ACC112 (cell line): ENCODE measurements around the gene ANKS1B.
"Not testable (repeated sequence)": the region's sequence is repeated elsewhere in the genome, so short reads cannot be mapped to it uniquely, and the experiment has no call there.

ENCODE experiments used
- H2AFZ ChIP-seq: fragments of 200-600 bp; sonication (generic); one replicate; pipeline ENCODE4 v1.6.0; 2017; ENCODE audit warnings: antibody characterized with exemption, low read length; ENCODE audit not compliant: unreplicated experiment
- H3K27ac ChIP-seq: fragments of 200-600 bp; sonication (generic); 2 replicates; pipeline ENCODE4 v1.5.1; 2014; ENCODE audit warnings: low read depth, mild to moderate bottlenecking, antibody characterized with exemption, low read length, moderate library complexity
- H3K27me3 ChIP-seq: fragments of 200-600 bp; sonication (generic); 2 replicates; pipeline ENCODE4 v1.6.1; 2014; ENCODE audit warnings: mild to moderate bottlenecking, antibody characterized with exemption, low read length, moderate library complexity, mixed read lengths; ENCODE audit not compliant: insufficient read depth
- H3K36me3 ChIP-seq: fragments of 200-600 bp; sonication (generic); 2 replicates; pipeline ENCODE4 v1.6.1; 2016; ENCODE audit warnings: mild to moderate bottlenecking, antibody characterized with exemption, low read length, moderate library complexity, mixed read lengths; ENCODE audit not compliant: insufficient read depth
- H3K4me1 ChIP-seq: fragments of 200-600 bp; sonication (generic); one replicate; pipeline ENCODE4 v1.6.1; 2016; ENCODE audit warnings: low read length, mixed read lengths; ENCODE audit not compliant: insufficient read depth, unreplicated experiment, control insufficient read depth
- H3K4me3 ChIP-seq: fragments of 200-600 bp; sonication (generic); 2 replicates; pipeline ENCODE4 v1.5.1; 2014; ENCODE audit warnings: mild to moderate bottlenecking, low read depth, low read length
- H3K79me2 ChIP-seq: fragments of 200-600 bp; sonication (generic); one replicate; pipeline ENCODE4 v1.6.0; 2016; ENCODE audit warnings: low read length; ENCODE audit not compliant: control insufficient read depth, unreplicated experiment, insufficient read depth

Gene ANKS1B

DNA sequence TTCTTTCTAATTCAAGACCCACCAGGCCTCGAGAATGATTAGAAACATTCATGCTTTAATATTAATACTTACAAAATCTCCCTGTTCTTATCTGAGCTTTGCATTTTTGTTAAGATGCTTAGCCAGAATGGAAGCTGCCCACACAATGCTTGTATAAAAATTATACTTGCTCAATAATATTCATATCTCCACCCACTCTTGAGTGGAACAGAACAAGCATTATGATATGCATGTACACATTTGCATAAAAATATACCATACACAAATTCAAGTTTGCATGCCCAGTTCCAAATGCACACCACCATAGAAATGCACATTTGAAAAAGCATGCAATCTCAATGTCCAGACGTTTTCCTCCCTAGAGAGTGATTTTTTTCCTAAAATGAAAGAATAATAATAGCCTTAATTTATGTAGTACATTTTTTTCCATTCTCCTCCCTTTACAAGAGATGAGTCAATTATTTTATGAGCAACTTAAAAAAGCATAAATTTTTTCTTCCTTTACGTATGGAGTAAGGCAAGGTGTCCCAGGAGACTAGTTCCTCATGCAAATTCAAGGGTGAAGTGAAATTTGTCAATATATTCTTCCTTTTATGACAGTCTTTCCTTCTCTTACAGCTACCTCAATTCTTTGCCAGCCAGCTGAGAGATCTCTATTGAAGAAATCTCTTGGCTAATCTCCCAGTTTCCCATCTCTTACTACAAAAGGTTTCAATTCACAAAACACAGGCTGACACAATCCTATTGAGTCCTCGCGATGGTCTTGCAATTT is 650.3 kb downstream of the ANKS1B start:
- no peaks in the 10 kb centered on the region for H3K36me3 ChIP-seq
- no peak overlapping the region for H3K4me3 ChIP-seq
- no peak overlapping the region for H3K27ac ChIP-seq
- no peaks in the 10 kb centered on the region for H3K27me3 ChIP-seq
- H3K79me2 ChIP-seq, result no peaks in the 10 kb centered on the region
- H3K4me1 ChIP-seq, result no peaks in the 10 kb centered on the region
- no peak overlapping the region for H2AFZ ChIP-seq

DNA sequence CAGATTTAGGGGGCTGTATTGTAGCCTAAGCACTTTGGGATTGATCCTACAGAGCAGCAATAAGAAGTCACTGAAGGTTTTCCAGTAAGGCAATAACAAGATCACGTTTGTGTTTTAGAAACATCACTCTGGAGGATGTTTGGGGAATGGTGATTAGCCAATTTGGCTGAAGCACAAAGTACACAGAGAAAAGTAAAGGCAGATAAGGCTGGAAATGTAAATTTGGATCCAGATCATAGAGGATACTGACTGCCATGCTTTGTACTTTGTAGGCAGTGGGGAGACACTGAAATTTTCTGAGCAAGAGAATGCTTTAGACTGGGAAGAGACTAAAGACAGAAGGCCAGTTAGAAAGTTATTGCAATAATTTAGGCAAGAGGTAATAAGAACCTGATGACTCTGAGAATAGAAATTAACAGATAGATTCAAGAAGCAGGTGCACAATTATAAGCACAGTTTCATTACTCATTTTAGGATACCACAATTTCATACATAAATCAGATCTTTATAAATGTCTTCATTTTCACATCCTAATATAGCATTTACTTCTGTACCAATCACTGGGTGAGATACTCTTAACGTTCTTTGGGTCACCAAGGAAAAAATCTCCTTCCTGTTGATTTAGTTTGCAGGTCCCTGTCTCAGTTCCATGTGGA is 651.7 kb downstream of the ANKS1B start:
- H3K27ac ChIP-seq, result no peak overlapping the region
- H3K4me3 ChIP-seq, result no peak overlapping the region
- H3K27me3 ChIP-seq, result no peaks in the 10 kb centered on the region
- H3K79me2 ChIP-seq, result no peaks in the 10 kb centered on the region
- H3K36me3 ChIP-seq, result no peaks in the 10 kb centered on the region
- H2AFZ ChIP-seq, result no peak overlapping the region
- H3K4me1 ChIP-seq, result no peaks in the 10 kb centered on the region

DNA sequence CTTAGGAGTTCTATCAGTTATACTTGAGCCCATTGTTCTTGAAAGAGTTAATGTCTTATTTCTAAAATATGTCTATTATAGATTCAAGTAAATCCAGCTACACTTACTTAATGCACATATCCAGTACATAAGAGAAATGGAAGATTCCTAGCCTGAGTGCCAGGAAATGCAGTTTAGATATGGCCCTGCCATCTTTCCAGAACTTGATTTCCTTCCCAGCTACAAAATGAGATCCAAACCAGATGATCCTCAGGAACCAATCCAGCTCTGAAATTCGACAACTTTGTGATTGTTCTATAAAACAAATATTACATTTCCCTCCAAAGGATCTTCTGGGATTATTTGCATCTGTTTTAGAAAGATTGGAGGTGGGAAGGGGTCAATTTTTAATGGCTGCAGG is 654.5 kb downstream of the ANKS1B start:
- Histone ChIP-seq H3K79me2 (no peaks in the 10 kb centered on the region), H2AFZ (no peak overlapping the region), H3K4me3 (no peak overlapping the region), H3K36me3 (no peaks in the 10 kb centered on the region), H3K27me3 (no peaks in the 10 kb centered on the region), H3K4me1 (no peaks in the 10 kb centered on the region), H3K27ac (no peak overlapping the region)

DNA sequence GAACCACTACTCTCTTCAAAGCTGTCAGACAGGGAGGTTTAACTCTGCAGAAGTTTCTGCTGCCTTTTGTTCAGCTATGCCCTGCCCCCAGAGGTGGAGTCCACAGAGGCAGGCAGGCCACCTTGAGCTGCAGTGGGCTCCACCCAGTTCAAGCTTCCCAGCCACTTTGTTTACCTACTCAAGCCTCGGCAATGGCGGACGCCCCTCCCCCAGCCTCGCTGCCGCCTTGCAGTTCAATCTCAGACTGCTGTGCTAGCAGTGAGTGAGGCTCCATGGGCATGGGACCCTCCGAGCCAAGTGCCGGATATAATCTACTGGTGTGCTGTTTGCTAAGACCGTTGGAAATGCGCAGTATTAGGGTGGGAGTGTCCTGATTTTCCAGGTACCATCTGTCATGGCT is 663.5 kb downstream of the ANKS1B start:
- H3K36me3 ChIP-seq, H3K4me1 ChIP-seq, H3K27ac ChIP-seq, H3K79me2 ChIP-seq, H3K27me3 ChIP-seq, H2AFZ ChIP-seq, H3K4me3 ChIP-seq: not testable (repeated sequence)

DNA sequence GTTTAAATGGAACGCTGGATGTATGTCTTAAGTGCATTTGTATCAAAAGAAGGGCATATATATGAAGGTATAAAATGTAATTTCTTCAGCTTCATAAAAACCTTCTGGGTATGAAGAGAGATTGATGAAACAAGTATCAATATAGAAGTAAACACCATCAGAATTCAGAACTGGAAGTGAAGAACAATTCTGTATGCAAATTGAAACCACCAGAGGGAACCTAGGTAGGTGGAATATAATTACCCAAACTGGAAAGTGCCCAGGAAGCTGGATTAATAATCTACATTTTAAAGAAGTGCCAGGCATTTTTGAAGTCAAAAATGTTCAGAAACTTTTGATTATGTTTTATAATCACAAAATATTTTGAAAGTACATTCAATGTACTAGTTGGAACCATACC is 673.4 kb downstream of the ANKS1B start:
- no peaks in the 10 kb centered on the region for H3K4me1 ChIP-seq
- no peaks in the 10 kb centered on the region for H3K36me3 ChIP-seq
- no peaks in the 10 kb centered on the region for H3K27me3 ChIP-seq
- H3K79me2 ChIP-seq, result no peaks in the 10 kb centered on the region
- no peak overlapping the region for H2AFZ ChIP-seq
- no peak overlapping the region for H3K4me3 ChIP-seq
- no peak overlapping the region for H3K27ac ChIP-seq

DNA sequence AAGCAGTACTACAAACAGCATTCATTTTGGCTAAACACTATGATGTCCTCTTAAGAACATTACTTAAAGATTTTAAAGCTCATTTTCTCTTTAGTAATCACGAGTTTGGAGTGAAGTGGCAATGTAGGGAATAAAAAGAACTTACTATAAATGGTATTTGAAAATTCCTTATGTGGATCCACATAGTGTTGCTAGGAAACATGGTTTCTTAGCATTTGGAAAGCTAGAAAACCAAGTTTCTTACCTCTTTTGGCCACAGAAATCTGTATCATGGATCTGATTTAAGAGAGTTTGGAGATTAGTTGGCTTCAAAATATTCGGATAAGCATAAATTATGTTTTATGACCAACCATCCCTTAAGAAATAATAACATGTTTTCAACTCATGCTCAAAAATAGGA is 674.9 kb downstream of the ANKS1B start:
- H3K79me2 ChIP-seq, result no peaks in the 10 kb centered on the region
- no peak overlapping the region for H3K27ac ChIP-seq
- no peaks in the 10 kb centered on the region for H3K4me1 ChIP-seq

DNA sequence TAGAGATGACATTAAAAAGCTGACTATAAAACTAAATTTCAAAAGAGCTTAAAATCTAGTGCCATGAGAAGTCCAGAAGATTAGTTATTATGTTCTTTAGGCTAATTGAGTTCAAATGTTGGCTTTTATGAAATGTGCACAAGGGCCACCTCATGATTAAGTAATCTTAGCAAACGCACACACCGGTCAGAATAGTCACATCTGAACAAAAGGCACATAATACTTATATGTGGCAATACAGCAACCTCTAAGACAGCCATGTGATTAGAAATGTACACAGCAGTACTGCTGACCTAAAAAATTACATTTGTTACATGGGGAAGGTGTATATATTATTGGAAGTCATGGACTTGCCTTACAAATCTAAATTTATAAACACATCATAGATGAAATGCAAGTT is 681.9 kb downstream of the ANKS1B start:
- no peak overlapping the region for H3K4me3 ChIP-seq
- H3K79me2 ChIP-seq, result no peaks in the 10 kb centered on the region
- H3K27me3 ChIP-seq, result no peaks in the 10 kb centered on the region
- no peak overlapping the region for H3K27ac ChIP-seq
- H2AFZ ChIP-seq, result no peak overlapping the region
- H3K36me3 ChIP-seq, result no peaks in the 10 kb centered on the region
- no peaks in the 10 kb centered on the region for H3K4me1 ChIP-seq

More for the DNA sequence above, 674.9 kb downstream of the ANKS1B start:
- Histone ChIP-seq H3K27me3 (no peaks in the 10 kb centered on the region), H3K36me3 (no peaks in the 10 kb centered on the region), H3K4me3 (no peak overlapping the region), H2AFZ (no peak overlapping the region)

DNA sequence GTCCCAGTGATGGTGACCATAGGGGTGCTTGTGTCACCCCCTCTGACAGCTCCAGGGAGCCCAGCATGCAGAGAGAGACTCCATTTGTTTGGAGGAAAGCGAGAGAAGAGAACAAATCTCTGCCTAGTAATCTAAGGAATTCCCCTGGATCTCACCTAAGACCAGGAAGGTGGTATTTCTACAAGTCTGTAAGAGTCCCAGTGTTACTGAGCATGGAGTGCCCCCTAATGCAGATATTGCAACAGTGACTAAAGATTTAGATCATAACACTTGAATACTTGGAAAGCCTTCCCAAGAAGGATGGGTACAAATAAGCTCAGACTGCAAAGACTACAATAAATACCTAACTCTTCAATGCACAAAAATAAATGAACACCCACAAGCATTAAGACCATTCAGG is 697.6 kb downstream of the ANKS1B start:
- Histone ChIP-seq H3K27ac (no peak overlapping the region), H3K4me3 (no peak overlapping the region), H3K79me2 (no peaks in the 10 kb centered on the region), H3K36me3 (no peaks in the 10 kb centered on the region), H2AFZ (no peak overlapping the region), H3K27me3 (no peaks in the 10 kb centered on the region), H3K4me1 (no peaks in the 10 kb centered on the region)

DNA sequence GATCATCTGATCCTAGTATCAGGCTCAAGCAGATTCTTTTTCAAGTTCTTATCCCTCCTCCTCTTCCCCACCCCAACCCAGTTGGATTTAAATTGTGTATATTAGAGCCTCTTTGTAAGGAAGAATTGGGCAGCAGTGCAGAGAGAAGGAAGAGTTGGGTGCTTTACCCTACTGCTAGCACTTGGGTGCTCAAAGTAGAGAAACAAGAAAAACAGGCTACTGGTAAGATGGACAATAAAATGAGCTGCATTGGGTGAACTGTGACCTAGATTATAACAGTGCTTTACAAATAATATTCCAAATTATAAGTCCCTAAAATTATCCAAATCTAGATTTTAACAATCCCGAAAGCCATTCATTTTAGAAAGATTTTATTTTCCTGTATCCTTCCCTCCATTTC is 700.6 kb downstream of the ANKS1B start:
- H3K27me3 ChIP-seq, result no peaks in the 10 kb centered on the region
- no peaks in the 10 kb centered on the region for H3K4me1 ChIP-seq
- no peak overlapping the region for H2AFZ ChIP-seq
- H3K79me2 ChIP-seq, result no peaks in the 10 kb centered on the region
- H3K4me3 ChIP-seq, result no peak overlapping the region
- H3K36me3 ChIP-seq, result no peaks in the 10 kb centered on the region
- H3K27ac ChIP-seq, result no peak overlapping the region

DNA sequence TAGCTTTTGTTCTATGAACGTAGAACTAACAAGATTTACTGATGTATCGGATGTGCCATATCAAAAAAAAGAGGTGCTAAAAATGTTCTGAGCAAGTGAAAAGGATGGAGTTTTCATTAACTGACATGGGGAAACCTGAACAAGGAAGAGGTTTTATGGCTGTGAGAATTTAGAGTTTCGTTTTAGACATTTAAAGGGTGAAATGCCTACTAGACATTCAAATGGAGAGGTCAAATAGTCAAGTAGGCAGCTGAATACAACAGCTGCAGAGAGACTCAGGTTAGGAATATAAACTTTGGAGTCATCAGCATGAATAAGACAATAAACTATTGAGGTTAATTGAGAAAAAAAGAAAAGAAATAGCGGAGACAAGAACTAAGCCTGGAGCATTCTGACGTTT is 702.1 kb downstream of the ANKS1B start:
- no peak overlapping the region for H3K27ac ChIP-seq
- no peaks in the 10 kb centered on the region for H3K36me3 ChIP-seq
- H3K79me2 ChIP-seq, result no peaks in the 10 kb centered on the region
- no peaks in the 10 kb centered on the region for H3K27me3 ChIP-seq
- no peaks in the 10 kb centered on the region for H3K4me1 ChIP-seq
- H3K4me3 ChIP-seq, result no peak overlapping the region
- no peak overlapping the region for H2AFZ ChIP-seq

DNA sequence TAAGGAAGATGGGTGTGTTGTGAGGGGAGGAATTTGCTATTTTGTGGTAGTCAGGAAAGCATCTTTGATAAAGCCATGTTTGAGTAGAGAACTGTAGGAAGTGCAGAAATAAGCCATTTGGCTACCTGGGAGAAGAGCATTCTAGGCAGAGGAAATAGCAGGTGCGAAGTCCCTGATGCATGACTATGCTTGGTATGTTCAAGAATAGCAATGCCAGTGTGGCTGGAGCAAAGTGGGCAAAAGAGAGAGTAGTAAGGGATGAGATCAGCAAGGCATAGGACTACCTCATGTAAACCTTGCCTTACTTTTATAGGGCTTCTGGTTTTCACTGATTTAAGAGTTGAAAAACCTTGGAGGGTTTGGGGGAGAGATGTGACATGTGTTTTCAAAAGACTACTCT is 702.6 kb downstream of the ANKS1B start:
- Histone ChIP-seq H3K4me1 (no peaks in the 10 kb centered on the region), H3K36me3 (no peaks in the 10 kb centered on the region), H3K27ac (no peak overlapping the region), H2AFZ (no peak overlapping the region), H3K79me2 (no peaks in the 10 kb centered on the region), H3K27me3 (no peaks in the 10 kb centered on the region), H3K4me3 (no peak overlapping the region)
